Activated naive CD4-positive, alpha-beta T cell treated with anti-CD3 and anti-CD28 coated beads, Interleukin-2, amount 10 ng/mL, durations not matched to agents 5 hours and 36 hours (primary cell): ENCODE data around the gene NPR3. TPM values are rescaled to one million over a fixed set of nuclear protein-coding genes. Genes with fewer than 3 reads are reported as not detected.

Experiments
- total RNA-seq, 2 experiments: library from RNA; stranded (reverse); gene quantifications; one replicate each; pipeline ENCODE4 v1.2.3, GENCODE V29; 2021

The NPR3 gene
- not detected for total RNA-seq

GRCh38 chr5:32710550-32711361 lies at the start of gene NPR3:
Gene NPR3 (plus strand): TSS chr5:32711321. CDS start chr5:32711777, 456 bp downstream.

Other genes starting within 250 kb of the NPR3 start
- 100 to 1,000 TPM; 388 to 391 TPM for gene SUB1, start 125.8 kb upstream of the NPR3 start, total RNA-seq